Cardiac fibroblast (primary cell): ENCODE measurements around the gene TAGAP.

Experiments
- DNase-seq, 2 donors: peaks; one replicate each; pipeline versions ENCODE4 v3.0.0 to v3.0.0-alpha.2; 2010; ENCODE audit warnings: low read depth in 2 of 2
- H3K4me3 ChIP-seq, 2 donors: replicated peaks in 1 of 2; 1 replicate in 1 of 2; 2 replicates in 1 of 2; pipeline ENCODE4 v1.5.1; 2011; ENCODE audit warnings: low read depth in 2 of 2, low read length in 2 of 2, mild to moderate bottlenecking in 2 of 2, moderate library complexity in 1 of 2
- CTCF ChIP-seq: IDR thresholded peaks from one replicate; pipeline ENCODE4 v1.5.1; 2011; ENCODE audit warnings: low read depth, mild to moderate bottlenecking, low read length, inconsistent platforms

The TAGAP gene

DNA sequence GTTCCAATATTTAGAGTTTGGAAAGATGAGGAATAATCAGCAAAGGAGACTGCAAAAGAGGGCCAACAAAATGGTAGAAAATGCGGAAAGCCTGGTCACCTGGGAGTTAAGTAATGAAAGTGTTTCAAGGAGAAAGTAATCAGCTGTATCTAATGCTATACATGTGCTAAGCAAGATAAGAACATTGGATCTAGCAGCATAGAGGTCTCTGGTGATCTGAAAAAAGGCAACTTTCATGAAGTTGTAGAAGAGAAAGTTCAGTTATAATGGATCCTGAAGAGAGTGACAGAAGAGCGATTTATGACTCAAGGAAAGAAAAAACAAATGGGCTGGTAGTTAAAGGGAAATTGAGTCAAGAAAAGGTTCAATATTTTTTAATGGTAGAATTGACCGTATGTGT, 40.2 kb downstream of the TAGAP start:
- DNase-seq, result no peak
- TF ChIP-seq CTCF, result no peak

GRCh38 chr6:159002432-159003155, 42.2 kb downstream of the TAGAP start:
- DNase-seq, result peak; percentile 24 to 57
- H3K4me3 ChIP-seq, result no peak overlapping the region
- peak; percentile 1 for TF ChIP-seq CTCF

More for the DNA sequence above, 40.2 kb downstream of the TAGAP start:
- H3K4me3 ChIP-seq, result no peak overlapping the region

GRCh38 chr6:158999666-159000403, 45.0 kb downstream of the TAGAP start, which contains the start of gene RSPH3:
RSPH3 (minus strand) TSS chr6:159000202; CDS start chr6:158999550, 652 bp downstream.
- peak; percentile 92 to 95 for DNase-seq
- H3K4me3 ChIP-seq, result peak within 1 kb of the TSS; percentile 87 to 91
- no peak for TF ChIP-seq CTCF

- H3K4me3 ChIP-seq, result peak overlapping the region; percentile 87 to 91
- peak; percentile 16 for DNase-seq
- TF ChIP-seq CTCF, result no peak
Observed at GRCh38 chr6:158999154-158999665, 45.6 kb downstream of the TAGAP start.

GRCh38 chr6:158996856-158997255, 47.9 kb downstream of the TAGAP start:
- H3K4me3 ChIP-seq, result no peak overlapping the region
- no peak for TF ChIP-seq CTCF
- peak; percentile 3 to 9 for DNase-seq

- no peak for TF ChIP-seq CTCF
- no peak for DNase-seq
- H3K4me3 ChIP-seq, result no peak overlapping the region
Observed at GRCh38 chr6:158993639-158994038, 51.2 kb downstream of the TAGAP start.
